ENCODE results near the gene ABLIM1. TPM values are rescaled to one million over a fixed set of nuclear protein-coding genes. Genes with fewer than 3 reads are reported as not detected.

Gene ABLIM1
- total and polyA plus RNA-seq, 2 experiments from 2014 or later: 21.9 to 45.1 TPM

DNA sequence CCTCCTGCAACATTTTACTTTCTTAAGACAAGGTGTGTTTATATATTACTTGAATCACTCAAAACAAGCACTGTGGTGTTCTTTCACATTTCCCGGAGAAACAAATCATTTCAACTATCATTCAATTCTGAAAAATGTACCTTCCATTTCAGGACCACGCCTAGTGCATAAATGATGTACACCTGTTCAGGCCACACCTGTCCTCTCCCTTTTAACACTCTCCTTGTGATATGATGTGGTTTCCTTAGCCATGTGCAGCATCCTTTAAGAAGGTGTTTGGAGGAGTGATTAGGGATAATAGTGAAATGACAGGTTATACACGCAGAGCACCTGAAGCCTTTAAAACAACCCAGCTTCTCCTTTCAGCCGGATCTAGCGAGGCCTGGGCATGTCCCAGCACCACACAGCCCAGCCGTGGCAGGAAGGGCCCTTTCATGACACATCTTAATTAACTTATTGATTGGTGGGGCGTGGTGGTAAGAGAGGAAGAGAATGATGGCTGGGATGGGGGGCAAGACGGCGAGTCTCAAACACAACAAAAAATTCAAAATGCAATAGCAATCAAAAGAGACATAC is 26.9 kb downstream of the ABLIM1 start (continued):
- TF ChIP-seq, protein P1, sequence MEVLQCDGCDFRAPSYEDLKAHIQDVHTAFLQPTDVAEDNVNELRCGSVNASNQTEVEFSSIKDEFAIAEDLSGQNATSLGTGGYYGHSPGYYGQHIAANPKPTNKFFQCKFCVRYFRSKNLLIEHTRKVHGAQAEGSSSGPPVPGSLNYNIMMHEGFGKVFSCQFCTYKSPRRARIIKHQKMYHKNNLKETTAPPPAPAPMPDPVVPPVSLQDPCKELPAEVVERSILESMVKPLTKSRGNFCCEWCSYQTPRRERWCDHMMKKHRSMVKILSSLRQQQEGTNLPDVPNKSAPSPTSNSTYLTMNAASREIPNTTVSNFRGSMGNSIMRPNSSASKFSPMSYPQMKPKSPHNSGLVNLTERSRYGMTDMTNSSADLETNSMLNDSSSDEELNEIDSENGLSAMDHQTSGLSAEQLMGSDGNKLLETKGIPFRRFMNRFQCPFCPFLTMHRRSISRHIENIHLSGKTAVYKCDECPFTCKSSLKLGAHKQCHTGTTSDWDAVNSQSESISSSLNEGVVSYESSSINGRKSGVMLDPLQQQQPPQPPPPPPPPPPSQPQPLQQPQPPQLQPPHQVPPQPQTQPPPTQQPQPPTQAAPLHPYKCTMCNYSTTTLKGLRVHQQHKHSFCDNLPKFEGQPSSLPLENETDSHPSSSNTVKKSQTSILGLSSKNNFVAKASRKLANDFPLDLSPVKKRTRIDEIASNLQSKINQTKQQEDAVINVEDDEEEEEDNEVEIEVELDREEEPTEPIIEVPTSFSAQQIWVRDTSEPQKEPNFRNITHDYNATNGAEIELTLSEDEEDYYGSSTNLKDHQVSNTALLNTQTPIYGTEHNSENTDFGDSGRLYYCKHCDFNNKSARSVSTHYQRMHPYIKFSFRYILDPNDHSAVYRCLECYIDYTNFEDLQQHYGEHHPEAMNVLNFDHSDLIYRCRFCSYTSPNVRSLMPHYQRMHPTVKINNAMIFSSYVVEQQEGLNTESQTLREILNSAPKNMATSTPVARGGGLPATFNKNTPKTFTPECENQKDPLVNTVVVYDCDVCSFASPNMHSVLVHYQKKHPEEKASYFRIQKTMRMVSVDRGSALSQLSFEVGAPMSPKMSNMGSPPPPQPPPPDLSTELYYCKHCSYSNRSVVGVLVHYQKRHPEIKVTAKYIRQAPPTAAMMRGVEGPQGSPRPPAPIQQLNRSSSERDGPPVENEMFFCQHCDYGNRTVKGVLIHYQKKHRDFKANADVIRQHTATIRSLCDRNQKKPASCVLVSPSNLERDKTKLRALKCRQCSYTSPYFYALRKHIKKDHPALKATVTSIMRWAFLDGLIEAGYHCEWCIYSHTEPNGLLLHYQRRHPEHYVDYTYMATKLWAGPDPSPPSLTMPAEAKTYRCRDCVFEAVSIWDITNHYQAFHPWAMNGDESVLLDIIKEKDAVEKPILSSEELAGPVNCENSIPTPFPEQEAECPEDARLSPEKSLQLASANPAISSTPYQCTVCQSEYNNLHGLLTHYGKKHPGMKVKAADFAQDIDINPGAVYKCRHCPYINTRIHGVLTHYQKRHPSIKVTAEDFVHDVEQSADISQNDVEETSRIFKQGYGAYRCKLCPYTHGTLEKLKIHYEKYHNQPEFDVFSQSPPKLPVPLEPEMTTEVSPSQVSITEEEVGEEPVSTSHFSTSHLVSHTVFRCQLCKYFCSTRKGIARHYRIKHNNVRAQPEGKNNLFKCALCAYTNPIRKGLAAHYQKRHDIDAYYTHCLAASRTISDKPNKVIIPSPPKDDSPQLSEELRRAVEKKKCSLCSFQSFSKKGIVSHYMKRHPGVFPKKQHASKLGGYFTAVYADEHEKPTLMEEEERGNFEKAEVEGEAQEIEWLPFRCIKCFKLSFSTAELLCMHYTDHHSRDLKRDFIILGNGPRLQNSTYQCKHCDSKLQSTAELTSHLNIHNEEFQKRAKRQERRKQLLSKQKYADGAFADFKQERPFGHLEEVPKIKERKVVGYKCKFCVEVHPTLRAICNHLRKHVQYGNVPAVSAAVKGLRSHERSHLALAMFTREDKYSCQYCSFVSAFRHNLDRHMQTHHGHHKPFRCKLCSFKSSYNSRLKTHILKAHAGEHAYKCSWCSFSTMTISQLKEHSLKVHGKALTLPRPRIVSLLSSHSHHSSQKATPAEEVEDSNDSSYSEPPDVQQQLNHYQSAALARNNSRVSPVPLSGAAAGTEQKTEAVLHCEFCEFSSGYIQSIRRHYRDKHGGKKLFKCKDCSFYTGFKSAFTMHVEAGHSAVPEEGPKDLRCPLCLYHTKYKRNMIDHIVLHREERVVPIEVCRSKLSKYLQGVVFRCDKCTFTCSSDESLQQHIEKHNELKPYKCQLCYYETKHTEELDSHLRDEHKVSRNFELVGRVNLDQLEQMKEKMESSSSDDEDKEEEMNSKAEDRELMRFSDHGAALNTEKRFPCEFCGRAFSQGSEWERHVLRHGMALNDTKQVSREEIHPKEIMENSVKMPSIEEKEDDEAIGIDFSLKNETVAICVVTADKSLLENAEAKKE (CRISPR knock-in tag; IDR thresholded peaks at IDR 0.05): no peak
- TF ChIP-seq EZH2 (IDR thresholded peaks at IDR 0.05; ENCODE audit: low read depth, unreplicated experiment) (no peak), POLR2AphosphoS5 (IDR thresholded peaks at IDR 0.05; ENCODE audit: low read depth) (no peak)

DNA sequence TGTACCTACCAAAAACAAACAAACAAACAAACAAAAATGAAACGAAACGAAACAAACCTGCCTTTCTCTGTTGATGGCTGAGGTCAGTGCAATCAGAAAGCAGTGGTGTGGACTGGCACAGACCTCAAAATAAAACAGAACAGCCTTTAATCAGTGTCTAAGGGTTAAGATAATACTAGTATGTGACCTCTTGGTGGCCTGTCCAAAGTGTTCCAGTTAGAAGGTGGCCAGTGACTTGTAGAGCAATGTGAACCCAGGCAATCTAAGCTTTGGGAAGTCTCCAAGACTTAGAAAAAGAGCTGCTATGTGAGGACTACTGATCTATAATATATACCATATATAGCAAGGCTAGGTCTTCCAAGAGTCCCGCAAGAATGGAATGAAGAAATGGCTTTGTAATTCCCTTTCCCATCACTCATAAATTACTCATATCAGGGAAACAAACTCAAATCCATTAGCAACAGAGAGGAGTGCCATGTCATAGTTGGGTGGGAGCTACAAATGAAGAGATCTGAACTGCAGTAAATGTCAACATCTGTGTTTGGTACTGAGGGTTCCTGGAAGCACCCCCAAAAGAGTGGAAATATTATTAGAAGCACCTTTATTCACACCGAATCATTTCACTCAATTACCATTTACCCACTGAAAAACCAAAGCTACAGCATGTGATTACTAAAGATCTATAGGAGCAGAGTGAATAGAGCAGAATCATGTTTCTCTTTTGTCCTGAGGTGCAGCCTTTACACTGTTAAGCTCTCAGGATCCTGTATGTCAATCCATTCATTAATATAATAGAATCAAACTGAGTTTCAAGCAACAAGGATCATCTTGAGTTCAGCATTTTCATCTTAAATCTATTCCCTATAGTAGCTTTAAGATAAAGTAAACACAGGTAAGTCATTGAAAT is 28.0 kb downstream of the ABLIM1 start:
- no peaks in the 10 kb centered on the region for H3K79me2 ChIP-seq (replicated peaks; ENCODE audit: insufficient read depth)
- no peaks in the 10 kb centered on the region for H3K36me3 ChIP-seq (ENCODE audit: insufficient read depth)
- Mint-ChIP-seq H3K27ac (no peak overlapping the region), H3K4me1 (peaks cover 20% of the 10 kb centered on the region; the same call in 2 of the 3 replicates), H3K27me3 (ENCODE audit: insufficient read depth, low read depth, poor library complexity) (peaks cover 20% of the 10 kb centered on the region), H3K36me3 (ENCODE audit: low read depth) (no peaks in the 10 kb centered on the region), H3K9me3 (no peaks in the 10 kb centered on the region), H3K4me3 (no peak overlapping the region)
- ATAC-seq: no peak
- H3F3A ChIP-seq (replicated peaks; ENCODE audit: low read depth): no peaks in the 10 kb centered on the region
- no peaks in the 10 kb centered on the region for H4K20me1 ChIP-seq (replicated peaks; ENCODE audit: insufficient read depth)
- H3K9me2 ChIP-seq (ENCODE audit: insufficient read depth): no peaks in the 10 kb centered on the region; the same call in 1 of the 2 replicates
- no peak overlapping the region for H3K27ac ChIP-seq (ENCODE audit: low read depth)
- DNase-seq (ENCODE audit: low spot score): no peak
- no peak overlapping the region for H3K4me3 ChIP-seq
- H3K27me3 ChIP-seq (ENCODE audit: insufficient read depth): peaks cover 33% of the 10 kb centered on the region
- no peak overlapping the region for H2AFZ ChIP-seq
- no peak overlapping the region for H3K4me2 ChIP-seq
- peaks cover 24% of the 10 kb centered on the region for H3K4me1 ChIP-seq (ENCODE audit: insufficient read depth)
- TF ChIP-seq ETS1 (IDR thresholded peaks at IDR 0.05) (no peak), STAT1 (IDR thresholded peaks at IDR 0.05; ENCODE audit: unreplicated experiment) (no peak), CREB1 (CRISPR knock-in tag; IDR thresholded peaks at IDR 0.05; ENCODE audit: low read depth) (no peak)
- TF ChIP-seq, protein P2, sequence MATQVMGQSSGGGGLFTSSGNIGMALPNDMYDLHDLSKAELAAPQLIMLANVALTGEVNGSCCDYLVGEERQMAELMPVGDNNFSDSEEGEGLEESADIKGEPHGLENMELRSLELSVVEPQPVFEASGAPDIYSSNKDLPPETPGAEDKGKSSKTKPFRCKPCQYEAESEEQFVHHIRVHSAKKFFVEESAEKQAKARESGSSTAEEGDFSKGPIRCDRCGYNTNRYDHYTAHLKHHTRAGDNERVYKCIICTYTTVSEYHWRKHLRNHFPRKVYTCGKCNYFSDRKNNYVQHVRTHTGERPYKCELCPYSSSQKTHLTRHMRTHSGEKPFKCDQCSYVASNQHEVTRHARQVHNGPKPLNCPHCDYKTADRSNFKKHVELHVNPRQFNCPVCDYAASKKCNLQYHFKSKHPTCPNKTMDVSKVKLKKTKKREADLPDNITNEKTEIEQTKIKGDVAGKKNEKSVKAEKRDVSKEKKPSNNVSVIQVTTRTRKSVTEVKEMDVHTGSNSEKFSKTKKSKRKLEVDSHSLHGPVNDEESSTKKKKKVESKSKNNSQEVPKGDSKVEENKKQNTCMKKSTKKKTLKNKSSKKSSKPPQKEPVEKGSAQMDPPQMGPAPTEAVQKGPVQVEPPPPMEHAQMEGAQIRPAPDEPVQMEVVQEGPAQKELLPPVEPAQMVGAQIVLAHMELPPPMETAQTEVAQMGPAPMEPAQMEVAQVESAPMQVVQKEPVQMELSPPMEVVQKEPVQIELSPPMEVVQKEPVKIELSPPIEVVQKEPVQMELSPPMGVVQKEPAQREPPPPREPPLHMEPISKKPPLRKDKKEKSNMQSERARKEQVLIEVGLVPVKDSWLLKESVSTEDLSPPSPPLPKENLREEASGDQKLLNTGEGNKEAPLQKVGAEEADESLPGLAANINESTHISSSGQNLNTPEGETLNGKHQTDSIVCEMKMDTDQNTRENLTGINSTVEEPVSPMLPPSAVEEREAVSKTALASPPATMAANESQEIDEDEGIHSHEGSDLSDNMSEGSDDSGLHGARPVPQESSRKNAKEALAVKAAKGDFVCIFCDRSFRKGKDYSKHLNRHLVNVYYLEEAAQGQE (IDR thresholded peaks at IDR 0.05; ENCODE audit: unreplicated experiment): no peak
